Measurements from ENCODE around the gene FOXA2. TPM values are rescaled to one million over a fixed set of nuclear protein-coding genes. Genes with fewer than 3 reads are reported as not detected.

The FOXA2 gene
- polyA plus RNA-seq, 2 of the 4 experiments (the other 2 are of a cell fraction) = 8.3 to 20.7 TPM

DNA sequence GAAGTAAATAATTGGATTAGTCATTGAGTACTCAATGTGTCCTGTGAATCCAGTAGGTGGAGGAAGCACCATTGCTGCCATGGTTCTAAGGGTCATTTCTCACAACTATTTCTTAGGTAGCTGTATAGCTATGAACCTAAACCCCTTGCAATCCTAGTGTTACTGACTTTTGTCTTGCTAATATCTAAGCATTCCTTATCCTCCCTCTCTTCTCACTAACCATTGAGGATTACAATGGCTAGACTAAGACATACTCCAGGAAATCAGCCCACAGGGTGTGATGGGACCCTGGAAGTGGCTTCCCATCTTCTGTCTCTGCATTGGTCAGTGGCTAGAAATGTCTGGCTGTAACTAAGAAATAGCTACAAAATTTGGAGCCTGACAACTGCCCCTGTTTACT lies 27.3 kb upstream of the FOXA2 start:
- Histone ChIP-seq H3K4me3 (no peak overlapping the region), H3K27ac (no peak overlapping the region), H3K4me2 (no peak overlapping the region), H3K9me3 (no peaks in the 10 kb centered on the region), H3K4me1 (peaks cover 5% of the 10 kb centered on the region)
- POLR2A ChIA-PET = no interaction called here
- ATAC-seq = no peak
- FAIRE-seq = no peak
- DNase-seq (ENCODE audit: low read depth in 1 of 2, low spot score in 1 of 2) = no peak
- CTCF ChIA-PET = interaction anchor here (1.0 to 4.2 kb wide), 5 partner anchors 9 to 279 kb away, joined by 3 to 19 read pairs (median 4); no protein-coding TSS in a partner anchor
- no peak for TF ChIP-seq ZNF302 (CRISPR knock-in tag; IDR thresholded peaks at IDR 0.05)
- no peak for TF ChIP-seq ZSCAN20 (CRISPR knock-in tag; IDR thresholded peaks at IDR 0.05)
- no peak for TF ChIP-seq NR3C1 (IDR thresholded peaks at IDR 0.05)
- TF ChIP-seq PHF8 (IDR thresholded peaks at IDR 0.05; ENCODE audit: borderline replicate concordance, low read depth) = no peak
- no peak for TF ChIP-seq CHD4 (IDR thresholded peaks at IDR 0.05; ENCODE audit: borderline replicate concordance)
- TF ChIP-seq, protein P1, sequence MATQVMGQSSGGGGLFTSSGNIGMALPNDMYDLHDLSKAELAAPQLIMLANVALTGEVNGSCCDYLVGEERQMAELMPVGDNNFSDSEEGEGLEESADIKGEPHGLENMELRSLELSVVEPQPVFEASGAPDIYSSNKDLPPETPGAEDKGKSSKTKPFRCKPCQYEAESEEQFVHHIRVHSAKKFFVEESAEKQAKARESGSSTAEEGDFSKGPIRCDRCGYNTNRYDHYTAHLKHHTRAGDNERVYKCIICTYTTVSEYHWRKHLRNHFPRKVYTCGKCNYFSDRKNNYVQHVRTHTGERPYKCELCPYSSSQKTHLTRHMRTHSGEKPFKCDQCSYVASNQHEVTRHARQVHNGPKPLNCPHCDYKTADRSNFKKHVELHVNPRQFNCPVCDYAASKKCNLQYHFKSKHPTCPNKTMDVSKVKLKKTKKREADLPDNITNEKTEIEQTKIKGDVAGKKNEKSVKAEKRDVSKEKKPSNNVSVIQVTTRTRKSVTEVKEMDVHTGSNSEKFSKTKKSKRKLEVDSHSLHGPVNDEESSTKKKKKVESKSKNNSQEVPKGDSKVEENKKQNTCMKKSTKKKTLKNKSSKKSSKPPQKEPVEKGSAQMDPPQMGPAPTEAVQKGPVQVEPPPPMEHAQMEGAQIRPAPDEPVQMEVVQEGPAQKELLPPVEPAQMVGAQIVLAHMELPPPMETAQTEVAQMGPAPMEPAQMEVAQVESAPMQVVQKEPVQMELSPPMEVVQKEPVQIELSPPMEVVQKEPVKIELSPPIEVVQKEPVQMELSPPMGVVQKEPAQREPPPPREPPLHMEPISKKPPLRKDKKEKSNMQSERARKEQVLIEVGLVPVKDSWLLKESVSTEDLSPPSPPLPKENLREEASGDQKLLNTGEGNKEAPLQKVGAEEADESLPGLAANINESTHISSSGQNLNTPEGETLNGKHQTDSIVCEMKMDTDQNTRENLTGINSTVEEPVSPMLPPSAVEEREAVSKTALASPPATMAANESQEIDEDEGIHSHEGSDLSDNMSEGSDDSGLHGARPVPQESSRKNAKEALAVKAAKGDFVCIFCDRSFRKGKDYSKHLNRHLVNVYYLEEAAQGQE (IDR thresholded peaks at IDR 0.05) = no peak
- no peak for TF ChIP-seq CHD2 (IDR thresholded peaks at IDR 0.05; ENCODE audit: low read length, partially characterized antibody)
- no peak for TF ChIP-seq KDM5A (IDR thresholded peaks at IDR 0.05)
- TF ChIP-seq MAFK (IDR thresholded peaks at IDR 0.05; ENCODE audit: partially characterized antibody) = no peak
- no peak for TF ChIP-seq KDM1A (IDR thresholded peaks at IDR 0.05; ENCODE audit: low read depth)
- no peak for TF ChIP-seq EP300 (IDR thresholded peaks at IDR 0.05)
- TF ChIP-seq, protein P2, sequence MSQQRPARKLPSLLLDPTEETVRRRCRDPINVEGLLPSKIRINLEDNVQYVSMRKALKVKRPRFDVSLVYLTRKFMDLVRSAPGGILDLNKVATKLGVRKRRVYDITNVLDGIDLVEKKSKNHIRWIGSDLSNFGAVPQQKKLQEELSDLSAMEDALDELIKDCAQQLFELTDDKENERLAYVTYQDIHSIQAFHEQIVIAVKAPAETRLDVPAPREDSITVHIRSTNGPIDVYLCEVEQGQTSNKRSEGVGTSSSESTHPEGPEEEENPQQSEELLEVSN (IDR thresholded peaks at IDR 0.05; ENCODE audit: borderline replicate concordance, low read depth) = no peak
- no peak for TF ChIP-seq RNF2 (IDR thresholded peaks at IDR 0.05; ENCODE audit: borderline replicate concordance, low read depth)
- TF ChIP-seq HEYL (CRISPR knock-in tag; IDR thresholded peaks at IDR 0.05) = no peak
- TF ChIP-seq POLR2AphosphoS2 (conservative IDR thresholded peaks at IDR 0.05; ENCODE audit: low read length) = no peak
- no peak for TF ChIP-seq EHMT2 (IDR thresholded peaks at IDR 0.05; ENCODE audit: low read depth)
- no peak for TF ChIP-seq SMC3 (IDR thresholded peaks at IDR 0.05)
- no peak for TF ChIP-seq FOSL2 (IDR thresholded peaks at IDR 0.05)
- no peak for TF ChIP-seq FOSL2 (CRISPR knock-in tag; IDR thresholded peaks at IDR 0.05)
- no peak for TF ChIP-seq ESRRA (IDR thresholded peaks at IDR 0.05; ENCODE audit: borderline replicate concordance, low read length)

DNA sequence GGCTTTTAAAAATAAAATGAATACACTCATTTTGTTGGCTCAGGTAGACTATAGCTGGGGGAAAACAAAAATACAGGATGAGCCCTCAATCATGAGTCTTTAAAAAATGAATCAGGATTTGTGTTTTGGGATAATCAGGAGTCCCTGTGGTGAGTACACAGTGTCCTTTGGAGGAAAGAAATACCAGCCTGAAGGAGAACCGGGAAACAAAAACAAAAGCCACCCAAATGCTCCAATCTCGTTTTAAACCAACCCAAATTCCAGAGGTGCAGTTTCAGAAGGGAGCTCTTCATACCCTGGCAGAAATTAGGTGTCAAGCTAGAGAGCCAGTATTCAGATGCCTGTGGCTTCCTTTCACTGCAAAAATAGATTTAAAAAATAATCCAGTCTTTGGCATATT lies 23.3 kb upstream of the FOXA2 start:
- 57% methylated on average over 2 of the region's 2 CpGs for WGBS (ENCODE audit: missing lambda C conversion rate)
- FAIRE-seq (no peak), DNase-seq (ENCODE audit: low read depth in 1 of 2, low spot score in 1 of 2) (no peak), ATAC-seq (no peak)
- Histone ChIP-seq H3K4me1 (no peaks in the 10 kb centered on the region), H3K27ac (no peak overlapping the region), H3K4me3 (no peak overlapping the region), H3K9me3 (no peaks in the 10 kb centered on the region), H3K4me2 (no peak overlapping the region)
- ChIA-PET POLR2A (no interaction called here), CTCF (interaction anchor here (0.8 to 6.4 kb wide), 6 partner anchors 10 to 269 kb away, joined by 3 to 53 read pairs (median 6); no protein-coding TSS in a partner anchor)
- peak; percentile 56; the same call in 1 of the 2 replicates for TF ChIP-seq RNF2 (IDR thresholded peaks at IDR 0.05; ENCODE audit: borderline replicate concordance, low read depth)
- TF ChIP-seq, protein P3, sequence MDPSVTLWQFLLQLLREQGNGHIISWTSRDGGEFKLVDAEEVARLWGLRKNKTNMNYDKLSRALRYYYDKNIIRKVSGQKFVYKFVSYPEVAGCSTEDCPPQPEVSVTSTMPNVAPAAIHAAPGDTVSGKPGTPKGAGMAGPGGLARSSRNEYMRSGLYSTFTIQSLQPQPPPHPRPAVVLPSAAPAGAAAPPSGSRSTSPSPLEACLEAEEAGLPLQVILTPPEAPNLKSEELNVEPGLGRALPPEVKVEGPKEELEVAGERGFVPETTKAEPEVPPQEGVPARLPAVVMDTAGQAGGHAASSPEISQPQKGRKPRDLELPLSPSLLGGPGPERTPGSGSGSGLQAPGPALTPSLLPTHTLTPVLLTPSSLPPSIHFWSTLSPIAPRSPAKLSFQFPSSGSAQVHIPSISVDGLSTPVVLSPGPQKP (IDR thresholded peaks at IDR 0.05; ENCODE audit: low read depth, low read length) = no peak

All from A549 (cell line).